GM12875 (cell line): ENCODE measurements around the gene PLCH2.
"Not testable (repeated sequence)": the region's sequence is repeated elsewhere in the genome, so short reads cannot be mapped to it uniquely, and the experiment has no call there.

Experiments used
- H3K4me3 ChIP-seq: one replicate; pipeline ENCODE4 v1.5.1; 2011; ENCODE audit warnings: low read depth, low read length, control low read depth
- CTCF ChIP-seq: IDR thresholded peaks from 2 replicates; pipeline ENCODE4 v1.5.1; 2011; ENCODE audit warnings: low read depth, mild to moderate bottlenecking, control low read depth, inconsistent platforms, low read length, moderate library complexity, borderline replicate concordance; ENCODE audit not compliant: insufficient read depth

PLCH2 gene

GRCh38 chr1:2454227-2454626 is 21.9 kb upstream of the PLCH2 start:
- no peak overlapping the region for H3K4me3 ChIP-seq
- no peak for TF ChIP-seq CTCF

- no peak for TF ChIP-seq CTCF
- no peak overlapping the region for H3K4me3 ChIP-seq
Measured at GRCh38 chr1:2455757-2456156, 20.3 kb upstream of the PLCH2 start.

GRCh38 chr1:2457444-2457843 is 18.6 kb upstream of the PLCH2 start:
- TF ChIP-seq CTCF: no peak
- no peak overlapping the region for H3K4me3 ChIP-seq

- no peak for TF ChIP-seq CTCF
- no peak overlapping the region for H3K4me3 ChIP-seq
Measured at GRCh38 chr1:2458687-2459086, 17.4 kb upstream of the PLCH2 start.

GRCh38 chr1:2459102-2459753 is 16.9 kb upstream of the PLCH2 start:
- not testable (repeated sequence) for H3K4me3 ChIP-seq

GRCh38 chr1:2459757-2460156 is 16.3 kb upstream of the PLCH2 start:
- no peak for TF ChIP-seq CTCF
- H3K4me3 ChIP-seq: no peak overlapping the region

- no peak overlapping the region for H3K4me3 ChIP-seq
- TF ChIP-seq CTCF: no peak
Measured at GRCh38 chr1:2460203-2460602, 15.9 kb upstream of the PLCH2 start.
